ENCODE results near the gene KIFC3.
"Not testable (repeated sequence)": the region's sequence is repeated elsewhere in the genome, so short reads cannot be mapped to it uniquely, and the experiment has no call there.

KIFC3 gene

DNA sequence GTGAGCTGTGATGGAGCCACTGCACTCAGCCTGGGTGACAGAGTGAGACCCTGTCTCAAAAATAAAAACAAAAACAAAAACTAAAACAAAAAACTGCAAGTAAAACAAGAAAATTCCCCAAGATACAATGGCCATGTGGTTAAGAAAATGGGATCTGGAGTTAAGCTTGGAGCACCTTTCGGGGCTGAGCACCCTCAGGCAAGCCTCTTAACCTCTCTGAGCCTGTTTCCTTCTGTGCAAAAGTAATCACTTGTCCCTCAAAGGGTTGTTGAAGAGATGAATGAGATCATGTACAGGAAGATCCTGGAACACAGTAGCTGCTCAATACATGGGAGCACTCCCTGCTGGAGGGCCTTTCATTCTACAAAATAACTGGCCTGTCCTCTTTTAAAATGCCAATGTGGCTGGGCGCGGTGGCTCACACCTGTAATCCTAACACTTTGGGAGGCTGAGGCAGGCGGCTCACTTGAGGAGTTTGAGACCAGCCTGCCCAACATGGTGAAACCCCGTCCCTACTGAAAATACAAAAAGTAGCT, 19.8 kb upstream of the KIFC3 start:
- no peak overlapping the region for H3K4me3 ChIP-seq (ENCODE audit: low read length)
- H3K27ac ChIP-seq (ENCODE audit: low read length): no peak overlapping the region
- H3K4me1 ChIP-seq (ENCODE audit: insufficient read depth, low read length): no peaks in the 10 kb centered on the region
- no peaks in the 10 kb centered on the region for H3K36me3 ChIP-seq (ENCODE audit: insufficient read depth, low read depth, low read length)
- H3K9ac ChIP-seq (ENCODE audit: low read depth, low read length): no peak overlapping the region
- H3K9me3 ChIP-seq (ENCODE audit: insufficient read depth, low read depth, low read length): no peaks in the 10 kb centered on the region
- H3K27me3 ChIP-seq (ENCODE audit: insufficient read depth, low read length): no peaks in the 10 kb centered on the region

DNA sequence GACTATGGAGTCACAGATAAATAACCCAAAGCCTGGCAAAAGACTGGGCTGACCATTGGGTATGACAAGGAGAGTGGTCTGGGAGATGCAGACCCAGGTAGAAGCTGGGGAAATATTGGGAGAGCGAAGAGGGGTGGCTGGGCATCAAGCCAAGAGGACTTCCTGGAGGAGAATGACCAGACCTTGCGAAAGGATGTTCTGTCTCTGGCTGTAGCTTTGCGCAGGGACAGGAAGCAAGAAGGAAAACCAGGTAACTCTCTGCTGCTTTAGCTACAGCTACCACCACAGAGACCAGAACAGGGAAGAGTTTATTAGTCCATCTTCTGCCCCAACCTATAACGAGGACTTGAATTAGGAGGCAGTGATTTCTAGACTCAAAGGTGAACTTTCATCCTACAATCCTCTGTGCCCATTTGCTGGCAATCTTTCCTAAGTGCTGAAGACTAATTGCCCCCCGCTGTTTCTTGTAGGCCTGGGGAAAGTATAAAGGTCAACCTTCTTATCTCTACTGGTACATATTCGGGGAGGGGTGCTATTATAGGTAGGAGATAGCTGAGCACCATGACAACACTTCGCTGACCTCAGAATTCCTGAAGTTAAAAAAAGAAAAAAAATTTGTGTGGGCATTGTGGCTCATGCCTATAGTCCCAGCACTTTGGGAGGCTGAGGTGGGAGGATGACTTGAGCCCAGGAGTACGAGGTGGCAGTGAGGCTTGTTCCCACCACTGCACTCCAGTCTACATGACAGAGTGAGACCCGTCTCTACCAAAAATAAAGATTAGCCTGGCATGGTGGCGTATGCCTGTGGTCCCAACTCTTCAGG, 19.1 kb upstream of the KIFC3 start:
- H3K4me3 ChIP-seq (ENCODE audit: low read length): no peak overlapping the region
- H3K36me3 ChIP-seq (ENCODE audit: insufficient read depth, low read depth, low read length): no peaks in the 10 kb centered on the region
- no peak overlapping the region for H3K9ac ChIP-seq (ENCODE audit: low read depth, low read length)
- H3K9me3 ChIP-seq (ENCODE audit: insufficient read depth, low read depth, low read length): no peaks in the 10 kb centered on the region
- no peak overlapping the region for H3K27ac ChIP-seq (ENCODE audit: low read length)
- no peaks in the 10 kb centered on the region for H3K27me3 ChIP-seq (ENCODE audit: insufficient read depth, low read length)
- H3K4me1 ChIP-seq (ENCODE audit: insufficient read depth, low read length): peaks cover 4% of the 10 kb centered on the region

DNA sequence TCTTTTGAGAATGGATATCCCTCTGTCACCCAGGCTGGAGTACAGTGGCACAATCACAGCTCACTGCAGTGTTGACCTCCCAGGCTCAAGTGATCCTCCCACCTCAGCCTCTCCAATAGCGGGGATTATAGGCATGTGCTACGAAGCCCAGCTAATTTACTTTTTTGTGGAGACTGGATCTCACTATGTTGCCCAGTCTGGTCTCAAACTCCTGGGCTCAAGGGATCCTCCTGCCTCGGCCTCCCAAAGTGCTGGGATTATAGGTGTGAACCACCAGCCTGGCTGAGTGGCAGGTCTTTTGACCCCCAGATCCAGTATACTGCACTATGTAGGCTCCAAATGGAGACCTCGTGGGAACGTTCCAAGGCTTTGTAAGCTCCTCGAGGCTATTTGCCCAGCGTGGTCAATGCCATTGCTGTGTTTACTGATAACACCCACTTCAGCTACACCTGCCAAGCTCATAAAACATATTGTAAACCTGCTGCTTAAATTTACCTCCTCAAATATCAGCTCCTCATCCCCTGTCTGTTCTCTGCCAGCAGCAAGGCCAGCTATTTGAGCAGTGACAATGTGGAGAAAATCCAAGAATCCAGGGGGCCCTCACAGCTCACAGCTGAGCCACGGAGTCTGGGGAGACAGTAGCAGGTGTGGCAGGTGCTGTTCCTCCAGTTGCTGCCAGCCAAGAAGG, 16.2 kb upstream of the KIFC3 start:
- Histone ChIP-seq H3K9me3 (ENCODE audit: insufficient read depth, low read depth, low read length) (no peaks in the 10 kb centered on the region), H3K4me1 (ENCODE audit: insufficient read depth, low read length) (peaks cover 4% of the 10 kb centered on the region), H3K36me3 (ENCODE audit: insufficient read depth, low read depth, low read length) (no peaks in the 10 kb centered on the region), H3K27me3 (ENCODE audit: insufficient read depth, low read length) (no peaks in the 10 kb centered on the region), H3K9ac (ENCODE audit: low read depth, low read length) (no peak overlapping the region), H3K27ac (ENCODE audit: low read length) (no peak overlapping the region), H3K4me3 (ENCODE audit: low read length) (no peak overlapping the region)

- Histone ChIP-seq H3K4me3 (ENCODE audit: low read length) (no peak overlapping the region), H3K4me1 (ENCODE audit: insufficient read depth, low read length) (peaks cover 4% of the 10 kb centered on the region), H3K9ac (ENCODE audit: low read depth, low read length) (no peak overlapping the region), H3K9me3 (ENCODE audit: insufficient read depth, low read depth, low read length) (no peaks in the 10 kb centered on the region), H3K36me3 (ENCODE audit: insufficient read depth, low read depth, low read length) (no peaks in the 10 kb centered on the region), H3K27ac (ENCODE audit: low read length) (no peak overlapping the region), H3K27me3 (ENCODE audit: insufficient read depth, low read length) (no peaks in the 10 kb centered on the region)
Measured at GRCh38 chr16:57817680-57818079, 15.4 kb upstream of the KIFC3 start.

DNA sequence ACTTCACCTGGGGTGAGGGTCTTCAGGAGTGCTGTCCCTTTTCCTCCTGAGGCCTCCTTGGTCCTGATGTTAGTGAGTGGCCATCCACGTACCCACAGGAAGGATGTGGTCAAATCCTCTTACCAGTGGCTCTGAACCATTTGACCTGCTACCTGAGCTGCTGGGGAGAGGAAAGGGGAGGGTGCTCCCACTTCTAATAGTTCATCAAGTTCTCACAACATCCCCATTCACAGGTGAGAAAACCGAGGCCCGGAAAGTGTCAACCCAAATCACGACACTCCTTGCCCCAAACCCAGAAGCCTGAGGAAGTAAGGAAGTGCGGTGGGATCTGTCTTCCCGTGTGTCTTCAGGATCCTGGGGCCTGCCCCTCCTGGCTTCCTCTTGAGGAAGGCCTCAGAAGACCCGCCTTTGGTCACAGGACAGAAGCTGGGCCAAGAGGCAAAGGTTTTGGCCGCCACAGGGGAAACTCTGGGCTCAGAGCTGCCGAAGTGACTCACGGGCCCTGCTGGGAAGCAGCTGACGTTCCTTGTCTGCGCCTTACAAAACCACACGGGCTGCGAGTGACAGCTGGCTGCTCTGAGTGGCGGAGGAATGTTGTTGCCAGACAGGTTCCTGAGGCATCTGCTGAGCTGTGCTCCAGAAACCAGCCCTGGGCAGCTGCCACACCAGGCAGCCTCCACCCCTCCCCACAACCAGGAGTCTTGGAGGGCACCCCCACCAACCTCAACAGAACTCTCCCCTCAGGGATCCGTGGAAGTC, 13.9 kb upstream of the KIFC3 start:
- Histone ChIP-seq H3K27ac (ENCODE audit: low read length) (no peak overlapping the region), H3K27me3 (ENCODE audit: insufficient read depth, low read length) (no peaks in the 10 kb centered on the region), H3K9me3 (ENCODE audit: insufficient read depth, low read depth, low read length) (no peaks in the 10 kb centered on the region), H3K4me3 (ENCODE audit: low read length) (no peak overlapping the region), H3K4me1 (ENCODE audit: insufficient read depth, low read length) (peaks cover 4% of the 10 kb centered on the region), H3K36me3 (ENCODE audit: insufficient read depth, low read depth, low read length) (no peaks in the 10 kb centered on the region), H3K9ac (ENCODE audit: low read depth, low read length) (no peak overlapping the region; the same call in 1 of the 2 replicates)

DNA sequence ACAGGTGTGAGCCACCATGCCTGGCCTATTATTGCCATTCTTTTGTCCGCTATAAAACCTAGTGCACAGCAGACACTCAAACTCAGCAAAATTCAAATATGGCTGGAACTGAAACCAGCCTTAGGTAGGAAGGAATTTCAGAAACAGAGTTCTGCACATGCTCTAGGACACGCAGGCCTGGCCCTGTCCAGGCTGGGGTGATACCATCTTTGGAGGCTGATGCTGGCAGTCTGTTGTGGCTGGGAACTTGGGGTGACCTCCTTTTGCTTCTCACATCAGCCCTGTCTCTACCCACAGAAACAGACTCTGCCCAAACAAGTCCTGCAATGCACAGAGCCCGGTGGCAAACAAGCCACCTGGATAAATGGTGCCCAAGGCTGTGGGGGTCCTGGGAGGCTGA, 12.6 kb upstream of the KIFC3 start:
- Histone ChIP-seq H3K9ac (ENCODE audit: low read depth, low read length) (no peak overlapping the region), H3K36me3 (ENCODE audit: insufficient read depth, low read depth, low read length) (no peaks in the 10 kb centered on the region), H3K27ac (ENCODE audit: low read length) (no peak overlapping the region), H3K4me3 (ENCODE audit: low read length) (no peak overlapping the region), H3K27me3 (ENCODE audit: insufficient read depth, low read length) (no peaks in the 10 kb centered on the region), H3K4me1 (ENCODE audit: insufficient read depth, low read length) (peaks cover 12% of the 10 kb centered on the region), H3K9me3 (ENCODE audit: insufficient read depth, low read depth, low read length) (no peaks in the 10 kb centered on the region)

DNA sequence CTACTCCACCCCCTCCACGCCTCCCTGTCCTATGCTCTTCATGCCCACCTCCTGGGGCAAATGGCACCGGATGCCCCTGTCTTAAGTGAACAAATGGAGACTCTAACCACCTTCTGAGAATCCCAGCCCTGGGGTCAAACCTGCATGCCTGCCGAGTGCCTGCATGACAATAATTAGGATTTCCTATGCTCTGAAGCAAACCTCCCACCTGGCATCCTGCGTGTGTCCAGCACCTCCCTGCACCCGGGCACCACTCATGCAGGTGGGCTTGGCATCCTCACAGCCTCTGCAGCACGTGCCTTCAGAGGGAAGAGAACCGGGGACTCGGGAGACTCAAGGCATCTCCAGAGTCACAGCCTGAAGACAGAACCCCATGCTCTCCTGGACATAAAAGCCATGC, 11.2 kb upstream of the KIFC3 start:
- Histone ChIP-seq H3K4me3 (ENCODE audit: low read length) (no peak overlapping the region), H3K4me1 (ENCODE audit: insufficient read depth, low read length) (peaks cover 13% of the 10 kb centered on the region), H3K27me3 (ENCODE audit: insufficient read depth, low read length) (no peaks in the 10 kb centered on the region), H3K36me3 (ENCODE audit: insufficient read depth, low read depth, low read length) (no peaks in the 10 kb centered on the region), H3K27ac (ENCODE audit: low read length) (no peak overlapping the region), H3K9ac (ENCODE audit: low read depth, low read length) (no peak overlapping the region), H3K9me3 (ENCODE audit: insufficient read depth, low read depth, low read length) (no peaks in the 10 kb centered on the region)

GRCh38 chr16:57811340-57811739, 9.0 kb upstream of the KIFC3 start:
- not testable (repeated sequence) for H3K4me3 ChIP-seq (ENCODE audit: low read length); H3K9ac ChIP-seq (ENCODE audit: low read depth, low read length); H3K36me3 ChIP-seq (ENCODE audit: insufficient read depth, low read depth, low read length); H3K27ac ChIP-seq (ENCODE audit: low read length); H3K9me3 ChIP-seq (ENCODE audit: insufficient read depth, low read depth, low read length); H3K27me3 ChIP-seq (ENCODE audit: insufficient read depth, low read length)
- peaks cover 11% of the 10 kb centered on the region for H3K4me1 ChIP-seq (ENCODE audit: insufficient read depth, low read length)

GRCh38 chr16:57810197-57811031, 8.1 kb upstream of the KIFC3 start:
- peak overlapping the region; percentile 20; the same call in 1 of the 2 replicates for H3K9ac ChIP-seq (ENCODE audit: low read depth, low read length)
- H3K4me3 ChIP-seq (ENCODE audit: low read length): no peak overlapping the region
- no peaks in the 10 kb centered on the region for H3K9me3 ChIP-seq (ENCODE audit: insufficient read depth, low read depth, low read length)
- no peaks in the 10 kb centered on the region for H3K36me3 ChIP-seq (ENCODE audit: insufficient read depth, low read depth, low read length)
- H3K4me1 ChIP-seq (ENCODE audit: insufficient read depth, low read length): peaks cover 11% of the 10 kb centered on the region
- no peaks in the 10 kb centered on the region for H3K27me3 ChIP-seq (ENCODE audit: insufficient read depth, low read length)
- no peak overlapping the region for H3K27ac ChIP-seq (ENCODE audit: low read length)

DNA sequence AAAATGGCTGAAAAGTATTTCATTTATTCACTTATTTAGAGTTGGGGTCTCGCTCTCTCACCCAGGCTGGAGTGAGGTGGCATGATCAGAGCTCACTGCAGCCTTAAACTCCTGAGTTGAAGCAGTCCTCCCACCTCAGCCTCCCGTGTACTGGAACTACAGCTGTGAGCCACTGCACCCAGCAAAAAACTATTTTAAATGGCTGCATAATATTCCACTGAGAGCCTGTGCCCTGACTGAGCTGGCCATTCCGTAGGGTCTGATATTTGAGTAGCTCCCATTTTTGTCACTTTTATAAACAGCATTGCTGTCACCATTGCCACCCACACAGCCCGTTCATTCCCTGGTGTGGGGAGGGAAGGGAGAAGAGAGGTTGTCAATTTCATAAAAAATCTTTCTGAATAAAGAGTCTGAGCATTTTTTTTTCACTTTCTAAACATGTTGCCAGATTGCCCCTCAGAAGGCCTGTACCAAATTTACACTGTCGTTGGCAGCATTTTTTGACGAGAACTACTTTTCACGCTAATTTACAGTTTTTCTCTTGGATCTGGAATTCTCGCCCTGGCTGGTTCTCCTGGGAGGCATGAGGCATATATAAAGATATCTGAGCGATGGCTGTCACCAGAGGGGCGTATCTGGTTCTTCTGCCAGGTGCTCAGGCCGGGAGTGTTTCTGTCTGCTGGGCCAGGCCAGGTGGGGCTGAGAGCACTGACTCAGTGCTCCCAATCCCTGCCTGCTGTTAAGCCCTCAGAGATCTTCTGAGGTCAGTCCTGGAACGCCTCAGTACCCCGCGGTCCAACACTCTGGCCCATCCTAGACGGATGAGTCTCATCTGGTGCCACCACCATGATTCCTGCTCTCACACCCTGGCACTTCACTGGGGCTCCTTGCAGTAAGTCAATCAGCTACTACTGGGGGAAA, 7.2 kb upstream of the KIFC3 start:
- Histone ChIP-seq H3K27ac (ENCODE audit: low read length) (no peak overlapping the region), H3K4me1 (ENCODE audit: insufficient read depth, low read length) (peaks cover 11% of the 10 kb centered on the region), H3K27me3 (ENCODE audit: insufficient read depth, low read length) (no peaks in the 10 kb centered on the region), H3K4me3 (ENCODE audit: low read length) (no peak overlapping the region), H3K9ac (ENCODE audit: low read depth, low read length) (peak overlapping the region; percentile 20; the same call in 1 of the 2 replicates), H3K9me3 (ENCODE audit: insufficient read depth, low read depth, low read length) (no peaks in the 10 kb centered on the region), H3K36me3 (ENCODE audit: insufficient read depth, low read depth, low read length) (no peaks in the 10 kb centered on the region)
